HFF-Myc (cell line): ENCODE measurements around the gene AHI1.

Experiments used
- DNase-seq: peaks from one replicate; pipeline ENCODE4 v3.0.0-alpha.2; 2011; ENCODE audit warnings: low read depth; ENCODE audit errors: extremely low read depth
- H3K4me3 ChIP-seq: replicated peaks from 2 replicates; pipeline ENCODE4 v1.5.1; 2011; ENCODE audit warnings: low read depth, mild to moderate bottlenecking, control low read depth, low read length
- CTCF ChIP-seq: IDR thresholded peaks from 2 replicates; pipeline ENCODE4 v1.5.1; 2012; ENCODE audit warnings: mild to moderate bottlenecking, low read depth, low read length, control low read depth; ENCODE audit errors: missing control alignments

The AHI1 gene

GRCh38 chr6:135534773-135535380 is 37.3 kb upstream of the AHI1 start:
- H3K4me3 ChIP-seq: no peak overlapping the region
- no peak for DNase-seq
- TF ChIP-seq CTCF: no peak

- no peak for TF ChIP-seq CTCF
- H3K4me3 ChIP-seq: no peak overlapping the region
- DNase-seq: no peak
Measured at GRCh38 chr6:135532559-135532958, 35.0 kb upstream of the AHI1 start.

GRCh38 chr6:135531954-135532490 is 34.5 kb upstream of the AHI1 start:
- H3K4me3 ChIP-seq: no peak overlapping the region
- TF ChIP-seq CTCF: no peak

GRCh38 chr6:135530113-135530512 is 32.6 kb upstream of the AHI1 start:
- no peak for TF ChIP-seq CTCF
- H3K4me3 ChIP-seq: no peak overlapping the region
- DNase-seq: no peak

More at GRCh38 chr6:135531954-135532490, 34.5 kb upstream of the AHI1 start:
- DNase-seq: no peak

GRCh38 chr6:135527960-135528249 is 30.4 kb upstream of the AHI1 start:
- no peak overlapping the region for H3K4me3 ChIP-seq
- no peak for DNase-seq
- no peak for TF ChIP-seq CTCF

GRCh38 chr6:135527116-135527959 is 29.8 kb upstream of the AHI1 start:
- DNase-seq: no peak
- TF ChIP-seq CTCF: no peak
- H3K4me3 ChIP-seq: no peak overlapping the region
